ENCODE data around the gene EFCAB6.

DNA sequence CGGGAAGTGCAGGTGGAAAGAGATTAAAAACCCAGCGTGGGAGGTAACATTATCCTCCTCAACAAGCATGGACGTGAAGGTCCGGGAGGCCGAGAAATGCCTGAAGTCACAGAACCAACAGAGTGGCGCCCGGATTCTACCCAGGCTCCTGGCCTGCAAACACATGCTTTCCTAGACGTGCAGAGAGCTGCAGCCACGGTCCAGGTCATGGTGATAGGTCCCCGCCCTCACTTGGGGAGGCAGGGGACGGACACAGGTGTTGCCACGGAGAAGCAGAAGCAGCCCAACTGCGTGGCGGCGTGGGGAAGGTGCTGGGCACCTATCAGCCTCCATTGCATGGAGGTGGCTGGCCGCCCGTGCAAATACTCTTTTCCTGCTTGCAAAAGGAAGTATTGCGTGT, 251.5 kb downstream of the EFCAB6 start:
- TF ChIP-seq POLR2AphosphoS5 (IDR thresholded peaks at IDR 0.05) (no peak), POLR2A (IDR thresholded peaks at IDR 0.05) (no peak), EP300 (IDR thresholded peaks at IDR 0.05) (no peak)
- TF ChIP-seq, protein P1, sequence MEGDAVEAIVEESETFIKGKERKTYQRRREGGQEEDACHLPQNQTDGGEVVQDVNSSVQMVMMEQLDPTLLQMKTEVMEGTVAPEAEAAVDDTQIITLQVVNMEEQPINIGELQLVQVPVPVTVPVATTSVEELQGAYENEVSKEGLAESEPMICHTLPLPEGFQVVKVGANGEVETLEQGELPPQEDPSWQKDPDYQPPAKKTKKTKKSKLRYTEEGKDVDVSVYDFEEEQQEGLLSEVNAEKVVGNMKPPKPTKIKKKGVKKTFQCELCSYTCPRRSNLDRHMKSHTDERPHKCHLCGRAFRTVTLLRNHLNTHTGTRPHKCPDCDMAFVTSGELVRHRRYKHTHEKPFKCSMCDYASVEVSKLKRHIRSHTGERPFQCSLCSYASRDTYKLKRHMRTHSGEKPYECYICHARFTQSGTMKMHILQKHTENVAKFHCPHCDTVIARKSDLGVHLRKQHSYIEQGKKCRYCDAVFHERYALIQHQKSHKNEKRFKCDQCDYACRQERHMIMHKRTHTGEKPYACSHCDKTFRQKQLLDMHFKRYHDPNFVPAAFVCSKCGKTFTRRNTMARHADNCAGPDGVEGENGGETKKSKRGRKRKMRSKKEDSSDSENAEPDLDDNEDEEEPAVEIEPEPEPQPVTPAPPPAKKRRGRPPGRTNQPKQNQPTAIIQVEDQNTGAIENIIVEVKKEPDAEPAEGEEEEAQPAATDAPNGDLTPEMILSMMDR (IDR thresholded peaks at IDR 0.05), result no peak
